ENCODE results near the gene DCLK1. TPM values are rescaled to one million over a fixed set of nuclear protein-coding genes. Genes with fewer than 3 reads are reported as not detected.

The DCLK1 gene
- total RNA-seq, 1 donor from 2014 or later = 6.4 TPM

DNA sequence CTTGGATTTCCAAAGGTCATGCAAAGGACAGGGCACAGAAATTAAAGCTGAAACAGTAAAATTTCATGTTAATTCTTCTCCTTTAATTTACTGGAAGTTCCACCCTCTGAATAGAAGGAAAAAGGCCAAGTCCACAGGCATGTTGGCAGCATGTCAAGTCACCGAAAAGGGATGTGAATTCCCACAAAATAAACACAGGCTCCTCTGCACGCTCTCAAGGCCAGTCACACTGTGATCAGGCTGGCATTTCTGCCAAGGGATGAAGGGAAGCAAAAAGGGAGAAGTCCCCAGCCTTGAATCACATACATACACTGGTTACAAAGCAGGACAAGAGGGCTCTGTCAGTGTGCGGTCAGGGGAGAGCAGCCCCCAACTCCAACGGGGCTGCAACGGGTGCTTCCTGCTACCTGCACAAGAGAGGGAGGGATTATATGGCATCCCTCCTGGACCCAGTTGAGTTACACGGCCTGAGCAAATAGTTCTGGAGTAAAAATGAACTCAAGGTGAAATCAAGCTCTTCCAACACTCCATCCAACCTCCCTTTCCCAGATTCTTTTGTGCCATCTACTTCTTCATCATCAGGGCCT, 6.9 kb downstream of the DCLK1 start:
- Histone ChIP-seq H3K9ac (no peak overlapping the region), H3K4me3 (no peak overlapping the region), H3K9me3 (ENCODE audit: low read depth) (no peaks in the 10 kb centered on the region), H3K4me1 (no peaks in the 10 kb centered on the region), H4K20me1 (ENCODE audit: low read depth) (no peaks in the 10 kb centered on the region), H3K4me2 (no peak overlapping the region), H2AFZ (replicated peaks) (no peak overlapping the region), H3K79me2 (ENCODE audit: low read depth) (no peaks in the 10 kb centered on the region), H3K36me3 (no peaks in the 10 kb centered on the region), H3K27me3 (peaks cover 25% of the 10 kb centered on the region), H3F3A (ENCODE audit: low read depth) (no peaks in the 10 kb centered on the region), H3K27ac (no peak overlapping the region)
- Mint-ChIP-seq H3K4me3 (no peak overlapping the region), H3K27me3 (ENCODE audit: insufficient read depth, low read depth) (peaks cover 2% of the 10 kb centered on the region), H3K36me3 (peaks cover 7% of the 10 kb centered on the region), H3K9me3 (no peaks in the 10 kb centered on the region), H3K4me1 (no peaks in the 10 kb centered on the region), H3K27ac (no peak overlapping the region)
- TF ChIP-seq EZH2 (IDR thresholded peaks at IDR 0.05) = no peak
- TF ChIP-seq EZH2phosphoT487 (IDR thresholded peaks at IDR 0.05) = no peak
- TF ChIP-seq, protein P1, sequence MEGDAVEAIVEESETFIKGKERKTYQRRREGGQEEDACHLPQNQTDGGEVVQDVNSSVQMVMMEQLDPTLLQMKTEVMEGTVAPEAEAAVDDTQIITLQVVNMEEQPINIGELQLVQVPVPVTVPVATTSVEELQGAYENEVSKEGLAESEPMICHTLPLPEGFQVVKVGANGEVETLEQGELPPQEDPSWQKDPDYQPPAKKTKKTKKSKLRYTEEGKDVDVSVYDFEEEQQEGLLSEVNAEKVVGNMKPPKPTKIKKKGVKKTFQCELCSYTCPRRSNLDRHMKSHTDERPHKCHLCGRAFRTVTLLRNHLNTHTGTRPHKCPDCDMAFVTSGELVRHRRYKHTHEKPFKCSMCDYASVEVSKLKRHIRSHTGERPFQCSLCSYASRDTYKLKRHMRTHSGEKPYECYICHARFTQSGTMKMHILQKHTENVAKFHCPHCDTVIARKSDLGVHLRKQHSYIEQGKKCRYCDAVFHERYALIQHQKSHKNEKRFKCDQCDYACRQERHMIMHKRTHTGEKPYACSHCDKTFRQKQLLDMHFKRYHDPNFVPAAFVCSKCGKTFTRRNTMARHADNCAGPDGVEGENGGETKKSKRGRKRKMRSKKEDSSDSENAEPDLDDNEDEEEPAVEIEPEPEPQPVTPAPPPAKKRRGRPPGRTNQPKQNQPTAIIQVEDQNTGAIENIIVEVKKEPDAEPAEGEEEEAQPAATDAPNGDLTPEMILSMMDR (IDR thresholded peaks at IDR 0.05) = no peak
- no peak for DNase-seq (ENCODE audit: low spot score)

DNA sequence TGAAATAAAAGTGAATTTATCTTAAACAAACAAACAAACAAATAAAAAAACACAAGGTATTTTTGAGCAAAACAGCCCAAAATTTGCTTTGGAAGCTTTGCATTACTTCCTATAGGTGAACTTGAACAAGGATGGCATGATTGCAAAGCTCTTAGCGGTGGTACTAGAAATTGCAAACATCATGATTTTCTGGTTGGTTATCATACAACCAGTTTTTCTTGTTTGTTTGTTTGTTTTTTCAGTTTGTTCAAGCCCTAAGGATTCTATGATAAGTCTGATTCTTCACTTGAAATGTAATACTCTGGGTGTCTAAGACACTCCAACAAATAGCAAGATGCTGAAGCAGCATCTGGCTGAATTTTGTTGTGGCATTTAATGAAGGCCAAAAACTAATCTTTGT, 15.9 kb downstream of the DCLK1 start:
- TF ChIP-seq EZH2phosphoT487 (IDR thresholded peaks at IDR 0.05) (no peak), EZH2 (IDR thresholded peaks at IDR 0.05) (no peak)
- TF ChIP-seq, protein P1 (IDR thresholded peaks at IDR 0.05) = no peak
- Histone ChIP-seq H3K79me2 (ENCODE audit: low read depth) (no peaks in the 10 kb centered on the region), H3K9ac (no peak overlapping the region), H2AFZ (replicated peaks) (no peak overlapping the region), H3K4me1 (no peaks in the 10 kb centered on the region), H3K27ac (no peak overlapping the region), H3K4me3 (no peak overlapping the region), H3K9me3 (ENCODE audit: low read depth) (no peaks in the 10 kb centered on the region), H4K20me1 (ENCODE audit: low read depth) (no peaks in the 10 kb centered on the region), H3K36me3 (no peaks in the 10 kb centered on the region), H3K27me3 (no peaks in the 10 kb centered on the region), H3F3A (ENCODE audit: low read depth) (no peaks in the 10 kb centered on the region), H3K4me2 (no peak overlapping the region)
- Mint-ChIP-seq H3K4me1 (no peaks in the 10 kb centered on the region), H3K27ac (no peak overlapping the region), H3K27me3 (ENCODE audit: insufficient read depth, low read depth) (no peaks in the 10 kb centered on the region), H3K36me3 (peaks cover 4% of the 10 kb centered on the region), H3K4me3 (no peak overlapping the region), H3K9me3 (no peaks in the 10 kb centered on the region)
- no peak for DNase-seq (ENCODE audit: low spot score)

DNA sequence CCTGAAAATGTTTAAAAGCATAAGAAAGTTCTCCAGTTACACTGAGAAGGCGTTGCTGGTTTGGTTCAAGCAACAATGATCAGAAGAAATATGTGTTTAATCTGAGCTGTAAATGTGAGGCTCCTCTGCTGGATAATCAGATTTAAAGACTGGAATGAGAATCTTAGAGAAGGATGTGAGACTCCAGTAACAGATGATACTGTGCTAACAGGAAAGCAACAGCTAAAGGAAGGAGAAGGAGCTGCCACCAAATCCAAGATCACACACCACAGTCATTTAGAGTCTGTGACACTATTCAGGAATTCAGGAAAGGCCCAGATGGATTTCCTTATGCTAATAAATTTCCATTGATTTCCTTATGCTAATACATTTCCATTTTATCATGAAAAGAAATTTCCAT, 16.9 kb downstream of the DCLK1 start:
- Mint-ChIP-seq H3K27me3 (ENCODE audit: insufficient read depth, low read depth) (no peaks in the 10 kb centered on the region), H3K36me3 (peaks cover 4% of the 10 kb centered on the region), H3K4me1 (peaks cover 1% of the 10 kb centered on the region), H3K27ac (no peak overlapping the region), H3K4me3 (no peak overlapping the region), H3K9me3 (no peaks in the 10 kb centered on the region)
- Histone ChIP-seq H3K36me3 (no peaks in the 10 kb centered on the region), H3K4me1 (no peaks in the 10 kb centered on the region), H3K27me3 (no peaks in the 10 kb centered on the region), H3K9me3 (ENCODE audit: low read depth) (no peaks in the 10 kb centered on the region), H4K20me1 (ENCODE audit: low read depth) (no peaks in the 10 kb centered on the region), H3K4me3 (no peak overlapping the region), H3K9ac (no peak overlapping the region), H3K4me2 (no peak overlapping the region), H3K79me2 (ENCODE audit: low read depth) (no peaks in the 10 kb centered on the region), H3K27ac (no peak overlapping the region), H2AFZ (replicated peaks) (no peak overlapping the region), H3F3A (ENCODE audit: low read depth) (no peaks in the 10 kb centered on the region)
- DNase-seq (ENCODE audit: low spot score) = no peak
- TF ChIP-seq, protein P1 (IDR thresholded peaks at IDR 0.05) = no peak
- TF ChIP-seq EZH2 (IDR thresholded peaks at IDR 0.05) (no peak), EZH2phosphoT487 (IDR thresholded peaks at IDR 0.05) (no peak)
